Tibial artery (tissue), 4 donors: ENCODE measurements around the gene JAKMIP2.

ENCODE experiments used
- DNase-seq, 2 donors: peaks; one replicate each; pipeline ENCODE4 v3.0.0-alpha.2; 2019
- H3K27ac ChIP-seq, 2 donors: fragments of 200-600 bp; sonication (generic) in 1 of 2; 1 replicate in 1 of 2; 2 replicates in 1 of 2; pipeline ENCODE4 v1.5.1; 2018 to 2019; ENCODE audit warnings: mild to moderate bottlenecking in 1 of 2
- H3K27me3 ChIP-seq, 2 donors: fragments of 200-600 bp; sonication (generic) in 1 of 2; one replicate each; pipeline versions ENCODE4 v1.5.1 to v1.6.0; 2016 to 2019
- H3K36me3 ChIP-seq, 3 donors: fragments of 200-600 bp; sonication (generic) in 2 of 3; one replicate each; pipeline ENCODE4 v1.5.1; 2016 to 2019; ENCODE audit warnings: mild to moderate bottlenecking in 2 of 3
- H3K4me1 ChIP-seq, 4 donors: fragments of 200-600 bp; sonication (generic) in 2 of 4; 1 replicate in 3 of 4; 2 replicates in 1 of 4; pipeline ENCODE4 v1.5.1; 2016 to 2019
- H3K4me3 ChIP-seq, 2 donors: fragments of 200-600 bp; sonication (generic) in 1 of 2; 1 replicate in 1 of 2; 2 replicates in 1 of 2; pipeline ENCODE4 v1.5.1; 2018 to 2019; ENCODE audit warnings: mild to moderate bottlenecking in 2 of 2
- H3K9me3 ChIP-seq, 3 donors: fragments of 200-600 bp; sonication (generic) in 1 of 3; one replicate each; pipeline ENCODE4 v1.5.1; 2016 to 2019
- CTCF ChIP-seq, 2 experiments: fragments of 200-600 bp in 1 of 2; fragments of 450-650 bp in 1 of 2; IDR thresholded peaks; one replicate each; pipeline ENCODE4 v1.5.1; 2017 to 2019; ENCODE audit warnings: antibody characterized with exemption in 2 of 2, mild to moderate bottlenecking in 1 of 2, moderate library complexity in 1 of 2
- intact Hi-C: fragments of 100-400 bp; cut with DNase I; formaldehyde crosslinking; loops from one replicate; pipeline ENCODE4 v1.15.0; 2023; ENCODE audit warnings: low total_unique reads

The JAKMIP2 gene

DNA sequence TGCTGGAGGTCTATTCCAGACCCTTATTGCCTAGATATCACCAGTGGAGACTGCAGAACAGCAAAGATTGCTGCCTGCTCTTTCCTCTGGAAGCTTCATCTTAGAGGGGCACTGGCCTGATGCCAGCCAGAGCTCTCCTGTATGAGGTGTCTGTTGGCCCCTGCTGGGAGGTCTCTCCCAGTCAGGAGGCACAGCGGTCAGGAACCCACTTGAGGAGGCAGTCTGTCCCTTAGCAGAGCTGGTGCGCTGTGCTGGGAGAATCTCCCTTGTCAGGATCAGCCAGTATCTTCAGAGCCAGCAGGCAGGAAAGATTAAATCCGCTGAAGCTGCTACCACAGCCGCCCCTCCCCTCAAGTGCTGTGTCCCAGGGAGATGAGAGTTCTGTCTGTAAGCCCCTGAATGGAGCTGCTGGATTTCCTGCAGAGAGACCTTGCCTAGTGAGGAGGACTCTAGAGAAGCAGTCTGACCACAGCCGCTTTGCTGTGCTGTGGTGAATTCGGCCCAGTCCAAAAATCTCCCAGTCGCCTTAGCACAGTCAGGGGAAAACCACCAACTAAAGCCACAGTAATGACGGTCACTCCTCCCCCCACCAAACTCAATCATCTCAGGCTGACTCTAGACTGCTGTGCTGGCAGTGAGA is 124.1 kb downstream of the JAKMIP2 start:
- Histone ChIP-seq H3K9me3 (peaks cover 0 to 6% (median 0%) of the 10 kb centered on the region in 3 donors), H3K4me1 (no peaks in the 10 kb centered on the region), H3K4me3 (no peak overlapping the region), H3K27ac (no peak overlapping the region), H3K36me3 (no peaks in the 10 kb centered on the region), H3K27me3 (no peaks in the 10 kb centered on the region)
- no peak for TF ChIP-seq CTCF (IDR thresholded peaks at IDR 0.05)
- DNase-seq: no peak
- intact Hi-C loops: no loop called here

DNA sequence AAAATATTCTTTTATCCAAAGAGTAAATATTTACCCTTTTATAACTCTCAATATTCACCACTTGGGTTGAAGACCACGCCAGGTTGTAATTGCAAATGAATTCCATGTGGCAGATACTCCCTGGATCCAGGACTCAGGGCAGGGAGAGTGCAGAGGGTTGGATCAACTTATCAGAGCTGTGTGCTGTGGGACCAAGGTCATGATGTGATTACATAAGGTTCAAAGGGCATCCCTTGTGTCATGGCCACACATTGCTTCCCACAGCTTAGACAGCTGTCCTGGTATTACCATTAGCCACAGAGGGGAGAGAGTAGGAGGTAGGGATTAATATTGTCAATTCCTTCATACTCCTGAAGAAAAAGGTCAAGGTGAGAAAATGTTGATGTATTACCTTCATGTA is 133.9 kb downstream of the JAKMIP2 start:
- no peak for DNase-seq
- H3K27me3 ChIP-seq: peaks cover 0 to 3% of the 10 kb centered on the region in 2 donors
- no peak for TF ChIP-seq CTCF (IDR thresholded peaks at IDR 0.05)
- H3K27ac ChIP-seq: no peak overlapping the region
- H3K4me3 ChIP-seq: no peak overlapping the region
- no peaks in the 10 kb centered on the region for H3K36me3 ChIP-seq
- H3K4me1 ChIP-seq: no peaks in the 10 kb centered on the region
- intact Hi-C loops: no loop called here
- peaks cover 0 to 2% (median 0%) of the 10 kb centered on the region in 3 donors for H3K9me3 ChIP-seq

GRCh38 chr5:147645197-147645596 is 137.3 kb downstream of the JAKMIP2 start:
- peaks cover 0 to 3% of the 10 kb centered on the region in 2 donors for H3K27me3 ChIP-seq
- H3K4me3 ChIP-seq: no peak overlapping the region
- no peak overlapping the region for H3K27ac ChIP-seq
- DNase-seq: no peak
- intact Hi-C loops: no loop called here
- no peak for TF ChIP-seq CTCF (IDR thresholded peaks at IDR 0.05)
- no peaks in the 10 kb centered on the region for H3K9me3 ChIP-seq
- no peaks in the 10 kb centered on the region for H3K4me1 ChIP-seq
- H3K36me3 ChIP-seq: no peaks in the 10 kb centered on the region

- no peaks in the 10 kb centered on the region for H3K9me3 ChIP-seq
- no peak overlapping the region for H3K4me3 ChIP-seq
- no peak for TF ChIP-seq CTCF (IDR thresholded peaks at IDR 0.05)
- intact Hi-C loops: no loop called here
- peaks cover 0 to 3% of the 10 kb centered on the region in 2 donors for H3K27me3 ChIP-seq
- DNase-seq: no peak
- H3K4me1 ChIP-seq: no peaks in the 10 kb centered on the region
- H3K27ac ChIP-seq: no peak overlapping the region
- H3K36me3 ChIP-seq: no peaks in the 10 kb centered on the region
Measured at GRCh38 chr5:147644460-147644859, 138.1 kb downstream of the JAKMIP2 start.

- no peak overlapping the region for H3K4me3 ChIP-seq
Measured at GRCh38 chr5:147643142-147643541, 139.4 kb downstream of the JAKMIP2 start.

More at GRCh38 chr5:147643142-147643541, 139.4 kb downstream of the JAKMIP2 start:
- Histone ChIP-seq H3K27me3 (peaks cover 0 to 3% of the 10 kb centered on the region in 2 donors), H3K27ac (no peak overlapping the region), H3K36me3 (no peaks in the 10 kb centered on the region), H3K4me1 (no peaks in the 10 kb centered on the region), H3K9me3 (no peaks in the 10 kb centered on the region)
- intact Hi-C loops: no loop called here
- TF ChIP-seq CTCF (IDR thresholded peaks at IDR 0.05): no peak
- DNase-seq: no peak
